GM12865 (cell line): Measurements from ENCODE around the gene MFF.
"Not testable (repeated sequence)": the region's sequence is repeated elsewhere in the genome, so short reads cannot be mapped to it uniquely, and the experiment has no call there.

Source experiments
- DNase-seq: peaks from one replicate; pipeline ENCODE4 v3.0.0; 2010; ENCODE audit warnings: low read depth
- H3K4me3 ChIP-seq: 2 replicates; pipeline ENCODE4 v1.5.1; 2011; ENCODE audit warnings: mild to moderate bottlenecking, low read depth, low read length, control low read depth
- TF ChIP-seq, protein P1 (sequence below): IDR thresholded peaks from 2 replicates; pipeline ENCODE4 v1.5.1; 2011; ENCODE audit warnings: low read length, control low read depth, low read depth, inconsistent platforms; ENCODE audit not compliant: insufficient read depth; ENCODE audit errors: missing control alignments

The MFF gene

DNA sequence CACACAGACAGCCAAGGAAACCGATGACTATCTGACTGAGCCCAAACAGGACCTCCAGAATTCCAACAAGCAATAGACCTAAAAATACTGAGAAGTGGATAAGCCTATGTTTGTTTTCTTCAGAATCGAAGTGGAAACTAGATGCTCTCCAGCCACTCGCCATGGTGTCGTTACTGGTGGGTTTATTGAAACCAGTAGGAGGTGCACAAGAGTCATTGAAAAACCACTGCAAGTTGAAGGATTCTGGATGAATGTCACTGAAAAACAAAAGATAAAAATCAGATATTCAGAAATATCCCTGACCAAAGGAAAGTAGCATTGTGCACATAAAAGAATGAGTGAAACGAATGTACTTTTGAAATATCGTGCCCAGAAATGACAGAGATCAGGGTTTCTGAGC lies 38.7 kb downstream of the MFF start:
- peak; percentile 17 for DNase-seq
- TF ChIP-seq, protein P1, sequence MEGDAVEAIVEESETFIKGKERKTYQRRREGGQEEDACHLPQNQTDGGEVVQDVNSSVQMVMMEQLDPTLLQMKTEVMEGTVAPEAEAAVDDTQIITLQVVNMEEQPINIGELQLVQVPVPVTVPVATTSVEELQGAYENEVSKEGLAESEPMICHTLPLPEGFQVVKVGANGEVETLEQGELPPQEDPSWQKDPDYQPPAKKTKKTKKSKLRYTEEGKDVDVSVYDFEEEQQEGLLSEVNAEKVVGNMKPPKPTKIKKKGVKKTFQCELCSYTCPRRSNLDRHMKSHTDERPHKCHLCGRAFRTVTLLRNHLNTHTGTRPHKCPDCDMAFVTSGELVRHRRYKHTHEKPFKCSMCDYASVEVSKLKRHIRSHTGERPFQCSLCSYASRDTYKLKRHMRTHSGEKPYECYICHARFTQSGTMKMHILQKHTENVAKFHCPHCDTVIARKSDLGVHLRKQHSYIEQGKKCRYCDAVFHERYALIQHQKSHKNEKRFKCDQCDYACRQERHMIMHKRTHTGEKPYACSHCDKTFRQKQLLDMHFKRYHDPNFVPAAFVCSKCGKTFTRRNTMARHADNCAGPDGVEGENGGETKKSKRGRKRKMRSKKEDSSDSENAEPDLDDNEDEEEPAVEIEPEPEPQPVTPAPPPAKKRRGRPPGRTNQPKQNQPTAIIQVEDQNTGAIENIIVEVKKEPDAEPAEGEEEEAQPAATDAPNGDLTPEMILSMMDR = peak; percentile 21
- no peak overlapping the region for H3K4me3 ChIP-seq

DNA sequence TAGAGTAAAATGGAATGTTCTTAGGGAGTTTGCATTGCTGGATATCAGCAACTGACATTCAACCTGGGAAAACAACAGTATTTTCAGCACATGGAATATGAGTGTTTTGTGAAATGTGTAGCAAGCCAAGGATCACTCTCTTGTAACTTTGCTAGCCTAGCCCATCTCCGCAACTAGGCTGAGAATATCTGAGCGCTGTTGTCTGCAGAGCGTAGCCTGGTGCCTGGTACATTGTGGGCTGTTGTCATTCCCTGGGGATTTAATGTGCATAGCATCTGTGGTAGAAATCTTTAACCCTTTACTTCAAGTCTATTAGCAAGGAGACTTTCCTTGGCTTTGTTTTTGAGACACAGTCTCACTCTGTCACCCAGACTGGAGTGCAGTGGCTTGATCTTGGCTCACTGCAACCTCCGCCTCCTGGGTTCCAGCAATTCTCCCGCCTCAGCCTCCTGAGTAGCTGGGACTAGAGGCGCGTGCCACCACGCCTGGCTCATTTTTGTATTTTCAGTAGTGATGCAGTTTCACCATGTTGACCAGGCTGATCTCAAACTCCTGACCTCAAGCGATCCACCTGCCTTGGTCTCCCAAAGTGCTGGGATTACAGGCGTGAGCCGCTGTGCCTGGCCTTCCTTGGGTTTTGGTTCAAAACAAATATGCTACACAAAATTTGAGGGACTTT lies 39.7 kb downstream of the MFF start:
- not testable (repeated sequence) for H3K4me3 ChIP-seq, DNase-seq

DNA sequence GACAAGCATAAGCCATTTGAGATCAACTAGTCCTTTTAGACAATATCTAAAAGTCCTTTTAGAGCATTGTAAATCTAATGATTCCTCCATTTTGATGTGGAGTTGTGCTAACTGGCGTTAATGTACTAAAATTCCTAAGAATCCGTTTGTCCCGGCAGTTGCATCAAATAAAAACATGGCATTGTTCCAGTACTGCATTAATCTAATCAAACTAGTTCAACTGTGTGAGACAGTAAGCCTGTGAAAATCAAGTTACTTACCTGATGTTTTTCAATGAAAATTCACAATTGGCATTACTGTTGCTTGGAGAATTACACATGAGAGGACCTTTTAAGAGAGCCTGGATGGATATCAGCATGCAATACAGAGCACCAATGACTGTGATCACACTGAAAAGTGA lies 40.8 kb downstream of the MFF start:
- TF ChIP-seq, protein P1 = no peak
- no peak for DNase-seq
- no peak overlapping the region for H3K4me3 ChIP-seq

DNA sequence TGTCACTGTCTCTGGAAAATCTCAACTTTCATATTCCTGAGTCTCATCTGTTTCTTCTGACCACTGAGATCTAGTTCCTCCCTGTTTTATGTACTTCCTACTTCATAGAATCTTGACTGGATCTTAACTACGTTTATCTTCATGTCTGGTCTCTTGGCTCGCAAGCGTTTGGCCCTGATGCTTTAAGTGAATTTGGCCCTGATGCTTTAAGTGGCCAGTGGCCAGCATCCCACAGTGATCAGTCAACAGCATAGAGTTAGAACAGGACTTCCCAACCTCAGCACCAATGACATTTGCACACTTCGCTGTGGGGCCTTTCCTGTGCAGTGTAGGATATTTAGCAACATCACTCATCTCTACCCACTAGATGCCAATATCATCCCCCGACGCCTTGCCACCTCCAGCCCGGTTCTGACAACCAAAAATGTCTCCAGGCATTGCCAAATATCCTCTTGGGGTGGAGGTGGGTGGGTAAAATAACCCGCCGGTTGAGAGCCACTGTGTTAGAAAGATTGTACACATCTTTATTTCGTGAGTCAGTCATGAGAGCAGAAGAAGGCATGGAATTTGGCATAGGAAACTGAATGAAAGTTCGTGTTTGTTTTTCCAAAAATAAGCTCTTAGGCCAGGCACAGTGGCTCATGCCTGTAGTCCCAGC lies 41.8 kb downstream of the MFF start:
- no peak overlapping the region for H3K4me3 ChIP-seq
- DNase-seq = no peak
- TF ChIP-seq, protein P1 = no peak

DNA sequence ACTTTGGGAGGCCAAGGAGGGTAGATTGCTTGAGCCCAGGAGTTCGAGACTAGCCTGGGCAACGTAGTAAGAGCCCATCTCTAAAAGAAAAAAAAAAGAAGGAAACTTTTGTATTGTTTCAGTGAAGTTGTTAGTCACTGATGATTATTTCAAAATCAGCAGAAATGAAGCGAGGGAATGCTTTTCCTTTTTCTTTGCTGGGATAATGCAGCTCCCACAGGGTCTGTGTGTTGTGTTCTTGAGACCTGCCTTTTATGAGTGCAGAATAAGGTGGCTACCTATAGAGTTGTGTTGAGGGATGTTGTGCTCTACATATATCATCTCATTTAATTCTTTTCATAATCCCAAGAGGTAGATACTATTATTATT lies 42.4 kb downstream of the MFF start:
- TF ChIP-seq, protein P1 = no peak
- H3K4me3 ChIP-seq = no peak overlapping the region
- no peak for DNase-seq

DNA sequence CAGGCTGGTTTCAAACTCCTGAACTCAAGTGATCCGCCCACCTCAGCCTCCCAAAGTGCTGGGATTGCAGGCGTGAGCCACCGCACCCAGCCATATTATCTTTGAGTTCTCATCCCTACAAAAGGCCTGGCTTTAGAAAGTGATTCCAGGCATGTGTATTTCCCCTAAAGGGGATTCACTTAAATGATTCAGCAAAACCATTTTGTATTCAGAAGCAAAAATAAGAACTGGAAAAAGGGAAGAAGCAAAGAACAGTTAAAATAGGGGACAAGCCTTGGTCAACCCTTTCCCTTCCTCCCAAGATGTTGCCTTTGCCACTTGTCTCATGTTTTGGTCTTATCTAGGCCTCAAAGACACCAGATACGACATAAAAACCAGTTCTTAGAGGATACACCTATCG lies 43.5 kb downstream of the MFF start:
- H3K4me3 ChIP-seq = no peak overlapping the region
- no peak for DNase-seq
- TF ChIP-seq, protein P1 = no peak

DNA sequence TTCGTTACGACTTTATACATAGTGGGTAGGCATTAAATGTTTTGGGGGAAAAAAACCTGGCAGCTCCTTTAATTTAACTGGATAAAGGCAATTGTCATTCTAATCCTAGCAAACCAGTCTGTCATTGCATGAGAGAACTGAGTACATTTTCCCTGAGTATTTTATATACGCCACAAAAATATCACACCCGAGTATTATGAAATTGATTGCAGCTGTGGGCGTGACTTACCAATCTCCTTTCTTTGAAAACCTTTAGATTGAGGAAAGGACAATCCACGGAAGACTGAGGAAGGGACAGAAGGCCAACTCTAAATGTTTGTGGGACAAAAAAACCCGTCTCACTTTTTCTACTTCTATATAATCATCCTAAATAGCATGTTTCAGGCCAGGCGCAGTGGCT lies 45.0 kb downstream of the MFF start:
- DNase-seq = no peak
- H3K4me3 ChIP-seq = no peak overlapping the region
- TF ChIP-seq, protein P1 = no peak
